NCI-H1048 (cell line): ENCODE results near the gene FADS6.
A peak's percentile ranks its signal among the peaks of the same experiment; 100 is the strongest.
"Not testable (repeated sequence)": the region's sequence is repeated elsewhere in the genome, so short reads cannot be mapped to it uniquely, and the experiment has no call there.

Source experiments
- DNase-seq: peaks from one replicate; lab custom pipeline; 2025; lab: John Stamatoyannopoulos, UW

The FADS6 gene

DNA sequence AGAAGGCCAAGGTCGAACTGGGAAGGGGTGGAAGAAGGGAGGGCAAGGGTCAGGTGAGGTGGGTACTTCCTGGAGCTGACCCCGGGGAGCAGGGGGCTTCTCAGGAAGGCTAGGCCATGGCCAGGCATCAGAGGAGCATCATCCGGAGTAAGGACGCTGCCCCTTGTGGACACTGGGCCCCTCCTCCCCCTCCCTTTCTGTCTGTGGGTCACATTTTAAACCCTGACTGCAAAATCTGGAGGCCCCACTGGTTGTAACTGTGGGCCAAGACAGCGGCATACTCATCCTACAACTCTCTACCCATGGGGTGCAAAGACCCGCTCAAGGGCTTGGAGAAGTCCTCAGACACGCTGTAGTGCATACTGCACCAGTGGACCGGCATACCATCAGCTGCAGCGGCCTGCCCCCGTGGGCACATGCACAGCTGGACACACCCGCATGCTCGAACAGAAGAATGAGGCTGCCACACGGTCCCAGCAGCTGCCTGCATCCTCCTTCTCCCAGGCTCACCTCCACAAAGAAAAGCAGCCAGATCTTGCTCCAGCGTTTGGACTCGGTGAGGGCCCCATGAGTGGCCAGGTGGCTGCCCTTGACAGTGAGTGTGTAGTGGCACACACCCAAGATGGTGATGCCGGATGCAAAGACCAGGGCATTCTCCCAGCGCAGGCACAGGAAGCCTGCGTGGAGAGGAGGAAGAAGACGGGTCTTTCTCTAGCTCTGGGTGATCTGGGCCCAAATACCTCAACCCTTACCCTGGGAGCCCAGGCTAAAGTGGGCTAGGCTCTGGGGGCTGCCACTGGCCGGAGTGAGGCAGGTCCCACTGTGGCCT is 1.2 kb downstream of the FADS6 start:
- no peak for DNase-seq

DNA sequence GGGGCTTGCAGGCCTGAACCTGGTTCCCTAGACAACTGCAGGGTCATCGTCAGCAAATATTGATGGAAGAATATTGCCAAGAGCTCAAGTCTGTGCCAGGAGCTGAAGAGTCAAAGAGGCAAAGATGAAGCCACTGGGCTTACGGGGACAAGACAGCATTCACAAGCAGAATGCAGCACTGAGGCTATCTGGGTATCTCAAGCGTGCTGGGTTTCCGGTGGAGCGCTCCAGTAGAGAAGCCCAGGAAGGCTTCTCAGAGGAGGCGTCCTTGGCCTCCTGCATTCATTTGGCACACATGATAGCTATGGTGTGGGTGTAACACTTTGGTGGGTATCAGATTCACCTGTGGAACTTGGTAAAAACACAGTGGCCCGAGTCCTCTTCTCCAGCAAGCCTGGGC is 2.9 kb downstream of the FADS6 start:
- DNase-seq = no peak

DNA sequence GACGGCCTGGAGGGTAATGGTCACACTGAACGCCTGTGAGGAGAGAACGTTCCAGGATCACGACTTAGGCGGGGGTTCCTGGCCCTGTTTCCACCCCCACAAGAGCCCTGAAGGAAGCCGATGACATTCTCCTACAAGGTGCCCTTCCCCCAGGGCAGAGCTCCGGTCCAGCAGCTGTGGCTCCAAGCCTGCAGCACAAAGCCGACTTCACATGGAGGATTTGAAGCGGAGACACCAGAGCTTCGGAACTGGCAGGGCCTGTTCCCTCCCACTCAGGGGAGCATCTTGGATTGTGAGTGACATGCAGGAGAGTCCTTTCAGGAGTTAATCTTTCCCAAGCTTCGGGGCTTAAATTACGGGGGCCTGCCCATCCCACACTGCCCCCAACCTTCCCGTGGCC is 5.0 kb downstream of the FADS6 start:
- DNase-seq = no peak

DNA sequence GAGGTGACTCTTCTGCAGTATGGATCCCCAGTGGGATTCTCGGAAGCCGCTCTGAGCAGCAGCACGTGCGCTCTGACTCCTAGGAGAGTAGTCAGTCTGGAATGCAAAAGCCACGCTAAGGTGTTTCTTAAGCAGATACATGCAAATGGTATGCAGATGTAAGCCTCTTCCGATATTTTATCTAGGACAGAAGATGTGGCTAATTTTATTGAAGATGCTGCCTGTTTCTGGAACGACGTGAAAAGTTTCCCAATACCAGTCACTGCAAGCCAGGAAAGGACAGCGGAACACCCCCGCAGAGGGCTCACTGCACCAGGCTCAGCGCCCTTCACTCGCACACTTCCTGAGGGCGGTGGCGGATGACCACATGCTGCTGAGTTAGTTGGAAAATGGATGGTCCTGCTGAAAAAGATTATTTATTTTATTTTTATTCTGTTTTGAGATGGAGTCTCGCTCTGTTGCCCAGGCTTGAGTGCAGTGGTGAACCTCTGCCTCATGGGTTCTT is 10.1 kb downstream of the FADS6 start:
- no peak for DNase-seq

DNA sequence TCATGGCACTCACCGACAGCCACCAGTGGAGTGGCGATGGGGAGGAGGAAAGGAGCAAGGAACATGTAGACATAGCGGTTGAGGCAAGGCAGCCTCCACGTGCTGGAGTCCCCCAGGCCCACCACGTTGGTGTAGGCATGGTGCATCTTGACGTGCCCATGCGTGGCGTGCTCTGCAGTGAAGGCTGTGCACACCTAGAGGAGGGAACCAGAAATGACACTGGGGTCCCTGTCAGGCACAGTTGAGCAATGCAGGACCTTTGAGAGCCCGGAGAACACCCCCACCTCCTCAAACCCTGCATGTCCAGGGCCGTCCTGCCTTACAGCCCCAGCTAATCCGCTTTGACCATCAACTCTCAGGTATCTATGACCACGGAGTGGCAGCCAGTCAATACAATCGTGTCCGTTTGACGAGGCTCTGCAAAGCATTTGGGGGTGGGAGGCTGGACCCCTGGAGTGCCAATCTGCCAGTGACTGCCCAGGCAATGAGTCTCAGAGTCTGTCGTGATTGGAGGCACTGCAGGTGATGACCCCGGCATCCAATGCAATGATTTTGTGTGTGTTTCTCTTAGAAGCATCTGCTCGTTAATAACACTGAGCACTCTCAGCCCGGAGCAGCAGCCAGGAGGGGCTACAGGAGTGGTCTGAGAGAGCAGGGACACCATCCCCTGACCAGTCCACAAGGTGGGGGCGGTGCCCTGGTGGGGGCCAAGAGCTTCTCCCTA is 10.8 kb downstream of the FADS6 start:
- no peak for DNase-seq

DNA sequence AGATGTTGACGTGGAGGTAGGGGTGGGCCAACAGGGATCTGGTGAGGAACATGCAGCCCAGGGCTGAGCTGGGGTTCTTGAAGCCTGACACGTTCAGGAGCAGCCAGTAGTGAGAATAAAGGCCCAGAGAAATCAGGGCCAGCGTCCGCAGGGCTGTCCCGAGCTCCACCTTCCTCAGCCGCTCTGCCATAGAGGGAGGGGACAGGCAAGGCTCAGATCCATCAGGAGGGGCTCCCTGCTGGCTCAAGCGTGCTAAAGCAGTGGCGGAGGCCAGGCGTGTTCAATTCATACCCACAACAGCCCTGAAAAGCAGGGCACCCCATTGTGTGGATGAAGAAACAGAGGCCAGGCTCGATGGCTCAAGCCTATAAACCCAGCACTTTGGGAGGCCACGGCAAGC is 12.4 kb downstream of the FADS6 start:
- DNase-seq = no peak

DNA sequence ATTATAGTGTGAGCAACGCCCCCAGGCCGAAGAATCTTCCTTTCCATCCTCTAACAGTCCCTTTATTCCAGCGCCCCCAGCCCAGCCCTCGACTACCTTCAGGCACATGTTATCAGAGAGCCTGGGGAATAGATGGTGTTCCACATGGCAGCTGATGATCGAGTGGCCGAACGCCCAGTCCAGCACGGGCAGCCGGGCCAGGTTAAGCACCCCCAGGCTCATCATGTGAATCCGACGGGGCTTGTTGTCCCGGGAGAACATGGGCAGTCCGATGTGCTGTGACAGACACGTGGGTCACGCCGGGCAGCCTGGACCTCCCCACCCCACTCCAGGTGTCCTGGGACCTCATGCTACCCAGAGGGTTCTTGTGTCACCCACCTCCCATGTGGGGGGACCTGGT is 14.1 kb downstream of the FADS6 start:
- no peak for DNase-seq

DNA sequence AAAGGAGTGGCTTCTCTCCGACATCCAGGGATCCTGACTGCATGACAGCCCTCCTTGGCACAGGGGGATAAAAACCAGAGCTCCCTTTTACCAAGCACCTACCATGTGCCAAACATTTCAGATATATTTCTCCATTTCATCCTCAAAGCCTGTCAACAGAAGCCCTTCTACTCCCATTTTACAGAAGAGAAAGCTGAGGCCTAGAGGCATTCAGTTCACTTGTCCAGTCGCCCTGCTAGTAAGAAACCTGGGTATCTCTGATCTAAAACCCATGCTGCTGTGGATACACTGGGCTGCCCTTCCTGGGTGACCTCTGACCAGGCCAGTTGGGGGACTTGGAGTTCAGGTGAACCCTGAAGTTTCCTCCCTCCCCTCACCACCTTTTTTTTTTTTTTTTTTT is 14.8 kb downstream of the FADS6 start:
- no peak for DNase-seq

DNA sequence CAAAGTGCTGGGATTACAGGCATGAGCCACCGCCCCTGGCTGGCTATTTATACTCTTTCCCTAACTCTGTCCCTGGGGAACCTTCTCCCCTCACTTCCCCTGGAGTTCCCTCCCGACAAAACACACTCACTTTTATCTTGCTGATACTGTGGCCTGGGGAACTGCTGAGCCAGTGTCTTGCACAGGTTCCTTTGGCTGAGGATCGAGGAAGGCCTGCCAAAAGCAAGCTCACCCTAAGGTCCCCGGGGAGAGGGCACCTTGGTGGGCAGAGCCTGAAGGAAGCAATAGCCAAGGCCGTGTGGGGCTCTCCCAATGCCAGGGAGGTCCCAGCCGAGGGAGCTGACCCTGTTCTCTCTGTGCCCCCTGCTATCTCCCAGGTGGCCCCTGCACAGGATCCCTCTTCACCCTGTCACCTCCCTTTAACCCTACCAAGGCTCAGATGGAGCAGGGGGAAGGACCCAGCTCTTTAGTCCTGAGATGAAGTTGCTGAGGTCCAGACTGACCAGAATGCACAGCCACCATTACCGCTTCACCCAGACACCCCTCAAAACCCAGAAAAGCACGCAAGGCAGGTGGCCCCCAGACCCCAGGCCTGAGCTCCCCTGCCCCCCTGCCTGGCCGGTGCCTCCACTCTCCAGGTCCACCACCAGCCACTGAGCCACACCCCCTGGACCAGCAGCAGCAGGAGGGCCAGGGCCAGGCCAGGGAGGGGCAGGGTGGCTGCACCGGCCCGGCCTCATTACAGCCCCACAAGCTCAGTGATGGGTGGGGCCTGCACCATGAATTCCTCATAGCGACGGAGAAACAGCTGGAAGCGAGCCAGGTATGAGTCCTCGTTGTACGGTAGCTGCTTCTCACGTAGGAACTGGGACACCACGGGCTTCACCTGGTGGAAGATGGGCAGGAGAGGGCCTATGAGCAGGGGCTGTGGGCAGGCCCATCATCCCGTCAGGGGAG is 15.6 kb downstream of the FADS6 start:
- no peak for DNase-seq

DNA sequence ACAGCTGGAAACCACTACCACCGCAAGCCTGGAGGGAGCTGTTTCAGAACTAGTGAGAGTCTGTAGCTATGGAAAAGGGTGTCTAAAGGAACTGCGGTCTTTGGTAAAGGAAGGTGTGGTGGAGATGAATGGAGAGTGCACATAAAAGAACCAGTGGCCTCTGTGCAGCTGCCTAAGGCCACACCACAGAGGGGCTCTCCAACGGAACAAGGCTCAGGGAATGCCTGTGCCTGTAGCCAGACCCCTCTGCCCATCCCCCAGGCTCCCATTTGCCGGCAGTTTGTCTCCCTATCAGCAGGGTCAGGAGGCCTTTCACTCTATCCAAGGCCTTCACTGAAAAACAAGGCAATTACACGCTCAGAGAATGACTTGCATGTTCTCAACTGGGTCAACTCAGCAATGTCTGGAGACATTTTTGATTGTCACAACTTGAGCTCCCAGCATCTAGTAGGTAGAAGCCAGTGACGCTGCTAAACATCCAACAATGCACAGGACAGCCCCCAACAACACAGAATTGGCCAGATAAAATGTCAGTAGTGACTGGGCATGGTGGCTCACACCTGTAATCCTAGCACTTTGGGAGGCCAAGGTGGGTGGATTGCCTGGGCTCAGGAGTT is 17.3 kb downstream of the FADS6 start:
- DNase-seq = no peak

DNA sequence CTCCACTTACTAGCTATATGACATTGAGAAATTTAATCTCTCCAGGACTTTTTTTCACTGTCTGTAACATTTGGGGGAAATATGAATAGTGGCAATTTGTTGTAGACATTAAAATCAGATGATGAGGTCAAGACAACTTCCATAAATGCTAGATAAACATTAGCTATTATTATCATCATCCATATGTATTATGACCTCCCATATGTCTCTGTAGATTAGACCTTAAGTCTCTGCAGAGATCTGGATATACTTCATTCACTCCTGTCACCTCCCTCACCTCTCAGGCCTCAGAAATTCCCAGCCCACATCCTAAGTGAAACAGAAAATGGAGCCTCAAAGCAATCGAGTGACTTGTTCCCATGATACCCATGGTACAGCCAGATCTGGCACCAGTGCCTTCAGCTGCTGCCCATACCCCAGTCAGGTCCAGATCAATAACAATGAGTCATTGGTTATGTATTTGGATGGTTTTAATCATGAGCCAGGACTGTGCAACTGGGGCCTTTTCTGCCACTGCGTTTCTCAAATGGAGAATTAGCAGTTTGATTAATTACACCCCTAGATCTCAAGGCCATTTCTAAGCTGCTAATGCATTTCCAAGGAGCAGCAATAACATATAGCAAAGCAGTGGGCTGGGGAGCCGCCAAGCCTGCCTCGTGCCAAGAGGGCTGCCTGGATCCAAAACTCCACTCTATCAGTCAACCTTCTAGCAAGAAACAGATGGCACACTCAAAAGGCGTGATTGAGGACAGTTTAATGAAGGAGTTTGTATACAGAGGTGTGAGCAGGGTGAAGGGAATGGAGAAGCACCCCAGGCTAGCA is 18.1 kb downstream of the FADS6 start:
- no peak for DNase-seq

DNA sequence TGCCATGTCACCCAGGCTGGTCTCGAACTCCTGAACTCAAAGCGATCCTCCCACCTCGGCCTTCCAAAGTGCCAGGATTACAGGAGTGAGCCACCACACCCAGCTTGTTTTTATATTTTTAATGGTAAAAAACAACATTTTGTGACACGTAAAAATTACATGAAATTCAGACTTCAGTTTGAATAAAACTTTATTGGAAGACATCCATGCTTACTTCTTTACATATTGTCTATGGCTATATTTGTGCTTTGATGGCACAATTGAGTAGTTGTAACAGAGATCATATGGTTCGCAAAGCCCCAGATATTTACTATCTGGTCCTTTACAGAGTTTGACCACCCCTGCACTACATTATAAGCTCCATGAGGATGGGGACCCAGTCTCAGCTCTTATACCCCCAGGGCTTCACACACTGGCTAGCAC is 18.8 kb downstream of the FADS6 start:
- no peak for DNase-seq

DNA sequence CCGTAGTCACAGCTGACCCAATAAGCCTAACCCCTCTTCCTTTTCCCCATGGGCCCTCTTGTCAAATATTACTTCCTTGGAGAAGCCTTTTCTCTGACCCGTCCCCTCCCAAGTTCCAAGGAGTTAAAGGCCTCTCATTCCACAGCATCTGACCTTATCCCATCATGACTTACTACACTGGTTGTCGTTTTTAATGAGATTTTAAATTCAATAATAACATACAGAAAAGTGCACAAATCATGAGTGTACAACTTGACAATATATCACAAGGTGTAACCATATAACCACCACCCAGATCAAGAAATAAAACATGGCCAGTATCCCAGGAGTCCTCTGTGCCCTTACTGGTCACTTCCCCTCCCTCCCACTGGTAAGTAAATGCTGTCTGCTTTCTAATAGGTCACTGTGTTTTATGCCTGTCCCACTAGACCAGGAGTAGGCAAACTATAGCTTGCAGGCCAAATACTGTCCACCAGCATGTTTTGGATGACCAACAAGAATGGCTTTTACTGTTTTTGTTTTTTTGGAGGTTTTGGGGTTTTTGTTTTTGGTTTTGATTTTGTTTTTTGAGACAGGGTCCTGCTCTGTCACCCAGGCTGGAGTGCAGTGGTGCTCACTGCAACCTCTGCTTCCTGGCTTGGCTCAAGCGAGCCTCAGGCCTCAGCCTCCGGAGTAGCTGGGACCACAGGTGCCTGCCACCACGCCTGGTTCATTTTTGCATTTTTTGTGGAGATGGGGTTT is 19.4 kb downstream of the FADS6 start:
- DNase-seq = no peak

DNA sequence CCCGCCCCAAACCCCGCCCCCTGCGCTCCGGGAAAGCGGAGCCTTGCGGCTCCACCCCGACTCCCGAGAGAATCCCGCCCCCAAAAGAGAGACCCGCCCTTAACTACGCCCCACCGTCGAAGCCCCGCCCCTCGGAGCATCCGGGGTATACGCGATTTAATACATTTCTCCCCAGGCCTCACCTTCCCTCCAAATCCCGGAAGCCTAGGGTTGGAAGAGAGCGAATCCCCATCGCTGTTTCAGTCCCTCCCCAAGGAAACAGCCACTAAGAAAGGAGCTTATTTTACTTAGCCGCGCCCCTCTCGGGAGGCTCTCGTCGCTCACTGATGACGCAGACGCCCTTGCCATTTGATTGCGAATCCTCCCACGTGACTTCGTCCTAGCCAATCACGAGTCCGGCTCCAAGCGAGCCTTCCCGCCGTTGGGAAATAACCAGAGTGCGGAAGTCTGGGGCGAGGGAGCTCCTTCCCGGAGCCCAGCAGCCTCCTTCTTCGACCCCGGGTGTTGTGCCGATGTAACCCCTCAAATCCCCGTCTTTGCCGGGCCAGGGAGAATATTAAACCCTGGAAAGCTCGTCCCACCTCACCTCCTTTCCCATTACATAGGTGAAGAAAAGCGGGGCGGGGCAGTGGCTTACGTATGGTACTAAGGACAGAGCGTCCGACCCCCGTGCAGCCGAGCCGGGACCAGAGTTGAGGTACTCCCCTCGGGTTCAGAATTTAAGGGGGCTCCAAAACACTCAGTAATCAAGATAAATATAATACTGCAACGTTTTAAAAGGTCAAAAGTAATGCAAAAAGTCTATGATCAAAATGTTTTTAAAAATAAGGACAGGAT is 20.2 kb downstream of the FADS6 start:
- DNase-seq = peak; percentile 96

DNA sequence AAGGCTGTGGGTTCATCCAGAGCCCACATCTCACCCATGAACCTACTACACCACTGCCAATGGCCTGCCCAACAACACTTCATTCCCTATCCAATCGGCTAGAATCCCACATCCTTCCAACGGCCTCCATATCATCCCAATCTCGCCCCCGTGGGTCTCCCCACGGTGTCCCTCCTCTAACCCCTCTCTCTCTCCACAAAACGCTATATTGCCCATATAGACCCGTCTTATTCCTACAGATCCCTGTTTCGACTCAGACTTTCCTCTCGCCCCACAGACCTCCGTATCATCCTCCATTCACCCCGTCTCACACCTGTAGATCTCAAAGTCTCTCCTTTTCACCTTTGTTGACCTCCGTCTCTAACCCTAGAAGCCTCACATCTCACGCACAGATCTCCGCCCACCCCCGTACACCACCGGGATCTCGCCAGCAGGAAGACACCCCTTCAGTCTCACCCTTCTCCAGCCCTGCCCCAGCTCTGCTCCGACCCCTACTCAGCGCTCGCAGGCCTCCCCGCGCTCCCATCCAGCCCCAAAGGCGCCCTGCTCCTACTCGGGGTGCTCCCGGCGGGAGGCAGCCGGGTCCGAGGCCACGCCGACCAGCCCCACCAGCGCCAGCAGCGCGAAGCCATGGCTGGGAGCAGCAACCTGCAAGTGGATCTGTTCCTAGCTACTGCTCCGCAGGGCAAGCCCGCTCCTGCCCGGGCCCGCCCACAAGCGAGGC is 21.0 kb downstream of the FADS6 start, which contains the start of gene FDXR:
Gene FDXR, minus strand, starts transcription at position 682 of the 724 bp plus-strand sequence. Its CDS starts 50 bp downstream, at position 632.
- no peak for DNase-seq

DNA sequence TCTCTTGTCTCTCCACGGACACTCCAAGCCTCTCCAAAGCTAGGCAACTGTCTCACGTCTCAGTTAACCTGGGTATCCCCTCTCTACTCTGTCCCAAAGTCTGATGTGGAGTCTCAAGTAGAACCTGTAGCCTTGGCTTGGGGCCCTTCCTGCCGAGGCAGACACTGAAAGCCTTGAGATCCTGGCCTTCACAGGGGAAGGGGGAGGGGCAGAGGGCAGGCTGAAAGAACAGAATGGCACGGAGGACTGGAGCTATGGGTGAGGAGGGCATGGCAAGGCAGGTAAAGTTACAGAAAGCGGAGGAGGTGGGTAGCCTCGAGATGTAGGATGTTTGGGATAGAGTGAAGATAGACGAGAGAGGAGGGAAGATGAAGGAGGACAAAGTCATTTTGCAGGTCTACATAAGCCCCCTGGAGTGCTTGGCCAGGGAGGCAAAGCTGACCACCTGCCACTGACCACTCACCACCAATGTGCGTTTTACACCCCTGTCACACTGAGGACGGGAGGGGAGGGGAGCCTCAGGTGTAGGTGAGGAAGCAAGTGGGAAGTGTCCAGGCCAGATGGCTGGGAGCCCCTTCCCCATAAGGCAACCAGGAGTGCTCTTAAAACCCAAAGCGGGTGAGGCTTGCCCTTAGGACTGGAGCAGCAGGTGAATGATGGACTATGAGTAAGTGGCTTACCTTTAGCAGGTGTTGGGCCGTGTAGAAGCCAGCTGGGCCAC is 21.9 kb downstream of the FADS6 start:
- no peak for DNase-seq

DNA sequence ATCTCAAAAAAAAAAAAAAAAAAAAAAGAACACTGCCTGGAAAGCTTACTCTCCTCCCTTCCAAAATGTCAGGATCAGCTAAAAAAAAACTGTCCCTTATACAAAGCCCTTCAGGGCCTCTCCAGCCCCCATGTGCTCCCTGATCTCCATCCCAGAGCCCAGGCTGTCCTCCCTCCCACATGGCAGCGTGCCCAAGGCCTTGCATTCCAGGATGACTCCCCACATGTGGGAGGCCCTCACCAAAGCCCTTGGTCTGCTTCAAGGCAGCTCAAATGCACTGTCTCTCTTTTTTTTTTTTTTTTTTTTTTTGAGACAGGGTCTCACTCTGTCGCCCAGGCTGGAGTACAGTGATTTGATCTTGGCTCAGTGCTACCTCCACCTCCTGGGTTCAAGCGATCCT is 22.9 kb downstream of the FADS6 start:
- DNase-seq = no peak

DNA sequence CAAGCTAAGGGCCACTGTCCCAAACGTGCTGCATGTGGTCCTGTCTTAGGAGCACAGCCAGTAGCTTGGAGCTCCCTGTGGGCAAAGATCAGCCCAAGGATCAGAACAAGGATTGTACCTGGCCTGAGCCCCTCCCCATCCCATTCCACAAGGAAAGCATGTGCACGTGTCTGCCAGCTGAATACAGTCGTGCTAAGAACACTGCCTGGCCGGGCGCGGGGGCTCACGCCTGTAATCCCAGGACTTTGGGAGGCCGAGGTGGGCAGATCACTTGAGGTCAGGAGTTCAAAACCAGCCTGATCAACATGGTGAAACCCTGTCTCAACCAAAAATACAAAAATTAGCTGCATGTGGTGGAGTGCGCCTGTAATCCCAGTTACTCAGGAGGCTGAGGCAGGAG is 23.4 kb downstream of the FADS6 start:
- not testable (repeated sequence) for DNase-seq
